SU-DHL-6 (cell line): Measurements from ENCODE around the gene CCDC27.

Source experiments
- H2AFZ ChIP-seq: fragments of 200-600 bp; sonication (generic); 2 replicates; pipeline ENCODE4 v1.6.1; 2014; ENCODE audit warnings: low read depth, mild to moderate bottlenecking, moderate library complexity, mixed read lengths, antibody characterized with exemption, low read length; ENCODE audit not compliant: severe bottlenecking
- H3F3A ChIP-seq: fragments of 200-600 bp; shearing (Covaris generic); 2 replicates; pipeline ENCODE4 v1.6.0; 2016; ENCODE audit warnings: antibody characterized with exemption, mild to moderate bottlenecking; ENCODE audit not compliant: insufficient read depth
- H3K27ac ChIP-seq: fragments of 200-600 bp; sonication (generic); 2 replicates; pipeline ENCODE4 v1.5.1; 2016; ENCODE audit warnings: low read depth, mild to moderate bottlenecking, low read length, moderate library complexity, mixed read lengths
- H3K27me3 ChIP-seq: fragments of 200-600 bp; sonication (generic), shearing (Covaris generic); 2 replicates; pipeline ENCODE4 v1.6.0; 2014; ENCODE audit warnings: mild to moderate bottlenecking, low read length
- H3K36me3 ChIP-seq: fragments of 200-600 bp; sonication (generic); 2 replicates; pipeline ENCODE4 v1.6.1; 2014; ENCODE audit warnings: mild to moderate bottlenecking, low read length, mixed read lengths
- H3K4me2 ChIP-seq: fragments of 300-600, 200-600 bp; shearing (Covaris generic), sonication (generic); 2 replicates; pipeline ENCODE4 v1.6.0; 2014; ENCODE audit warnings: low read length, low read depth, mild to moderate bottlenecking; ENCODE audit not compliant: poor library complexity, severe bottlenecking
- H3K4me3 ChIP-seq: fragments of 200-600 bp; sonication (generic); 2 replicates; pipeline ENCODE4 v1.5.1; 2014; ENCODE audit warnings: antibody characterized with exemption, low read length, mild to moderate bottlenecking, mixed read lengths; ENCODE audit not compliant: insufficient read depth, poor library complexity, severe bottlenecking
- H3K79me2 ChIP-seq: fragments of 200-600 bp; sonication (generic); 2 replicates; pipeline ENCODE4 v1.6.1; 2014; ENCODE audit warnings: mild to moderate bottlenecking, low read length, moderate library complexity; ENCODE audit not compliant: insufficient read depth
- H3K9ac ChIP-seq: fragments of 200-600 bp; sonication (generic); 2 replicates; pipeline ENCODE4 v1.7.0; 2014; ENCODE audit warnings: mild to moderate bottlenecking, low read length
- H3K9me2 ChIP-seq: fragments of 200-600 bp; sonication (generic); replicated peaks from 2 replicates; pipeline ENCODE4 v1.6.1; 2014; ENCODE audit warnings: low read length; ENCODE audit not compliant: insufficient read depth
- H3K9me3 ChIP-seq: fragments of 200-600 bp; sonication (generic); 2 replicates; pipeline ENCODE4 v1.6.1; 2014; ENCODE audit warnings: low read length, mixed read lengths; ENCODE audit not compliant: insufficient read depth
- H4K20me1 ChIP-seq: fragments of 200-600 bp; sonication (generic); 2 replicates; pipeline ENCODE4 v1.6.1; 2014; ENCODE audit warnings: low read depth, mild to moderate bottlenecking, antibody characterized with exemption, low read length, moderate library complexity, mixed read lengths
- EZH2phosphoT487 ChIP-seq: fragments of 200-600 bp; sonication (generic), shearing (Covaris generic); conservative IDR thresholded peaks from 2 replicates; pipeline ENCODE4 v1.6.1; 2018; ENCODE audit warnings: mild to moderate bottlenecking, antibody characterized with exemption, low read length, moderate library complexity, mixed read lengths
- TF ChIP-seq, protein P1 (sequence below): fragments of 200-600 bp; sonication (generic); IDR thresholded peaks from one replicate; pipeline ENCODE4 v1.5.1; 2017; ENCODE audit warnings: antibody characterized with exemption, mild to moderate bottlenecking, low read length, moderate library complexity; ENCODE audit not compliant: insufficient read depth, poor library complexity, severe bottlenecking

CCDC27 gene

DNA sequence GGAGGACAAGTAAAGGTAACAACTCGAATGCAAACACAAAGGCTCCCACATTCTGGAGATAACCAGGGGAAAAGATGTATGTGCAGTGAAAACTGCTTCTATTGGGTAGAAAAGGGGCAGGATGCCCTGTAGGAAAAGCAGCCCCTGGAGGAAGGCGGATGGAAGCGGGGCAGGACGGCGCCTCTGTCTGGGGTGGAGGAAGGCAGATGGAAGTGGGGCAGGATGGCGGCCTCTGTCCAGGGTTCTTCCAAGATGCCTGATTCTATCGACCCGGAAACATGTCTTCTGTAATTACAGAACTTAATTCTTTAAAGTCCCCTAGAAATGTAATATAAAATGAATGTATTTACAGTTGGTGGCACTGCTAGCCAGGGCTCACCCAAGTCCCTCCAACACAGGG is 68.1 kb downstream of the CCDC27 start:
- no peaks in the 10 kb centered on the region for H4K20me1 ChIP-seq
- no peaks in the 10 kb centered on the region for H3K9me2 ChIP-seq
- no peaks in the 10 kb centered on the region for H3K79me2 ChIP-seq
- H3K9me3 ChIP-seq, result no peaks in the 10 kb centered on the region
- no peak overlapping the region for H3K4me3 ChIP-seq
- H2AFZ ChIP-seq, result no peak overlapping the region
- H3K27me3 ChIP-seq, result no peaks in the 10 kb centered on the region
- no peaks in the 10 kb centered on the region for H3K36me3 ChIP-seq
- no peak overlapping the region for H3K27ac ChIP-seq
- H3K9ac ChIP-seq, result no peak overlapping the region
- TF ChIP-seq EZH2phosphoT487, result no peak
- TF ChIP-seq, protein P1, sequence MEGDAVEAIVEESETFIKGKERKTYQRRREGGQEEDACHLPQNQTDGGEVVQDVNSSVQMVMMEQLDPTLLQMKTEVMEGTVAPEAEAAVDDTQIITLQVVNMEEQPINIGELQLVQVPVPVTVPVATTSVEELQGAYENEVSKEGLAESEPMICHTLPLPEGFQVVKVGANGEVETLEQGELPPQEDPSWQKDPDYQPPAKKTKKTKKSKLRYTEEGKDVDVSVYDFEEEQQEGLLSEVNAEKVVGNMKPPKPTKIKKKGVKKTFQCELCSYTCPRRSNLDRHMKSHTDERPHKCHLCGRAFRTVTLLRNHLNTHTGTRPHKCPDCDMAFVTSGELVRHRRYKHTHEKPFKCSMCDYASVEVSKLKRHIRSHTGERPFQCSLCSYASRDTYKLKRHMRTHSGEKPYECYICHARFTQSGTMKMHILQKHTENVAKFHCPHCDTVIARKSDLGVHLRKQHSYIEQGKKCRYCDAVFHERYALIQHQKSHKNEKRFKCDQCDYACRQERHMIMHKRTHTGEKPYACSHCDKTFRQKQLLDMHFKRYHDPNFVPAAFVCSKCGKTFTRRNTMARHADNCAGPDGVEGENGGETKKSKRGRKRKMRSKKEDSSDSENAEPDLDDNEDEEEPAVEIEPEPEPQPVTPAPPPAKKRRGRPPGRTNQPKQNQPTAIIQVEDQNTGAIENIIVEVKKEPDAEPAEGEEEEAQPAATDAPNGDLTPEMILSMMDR, result no peak
- H3K4me2 ChIP-seq, result no peak overlapping the region
- H3F3A ChIP-seq, result no peaks in the 10 kb centered on the region

GRCh38 chr1:3821004-3821403 is 68.8 kb downstream of the CCDC27 start:
- no peaks in the 10 kb centered on the region for H3K36me3 ChIP-seq
- H3F3A ChIP-seq, result no peaks in the 10 kb centered on the region
- no peaks in the 10 kb centered on the region for H4K20me1 ChIP-seq
- H3K79me2 ChIP-seq, result no peaks in the 10 kb centered on the region
- no peak overlapping the region for H3K27ac ChIP-seq
- H3K9me3 ChIP-seq, result no peaks in the 10 kb centered on the region
- no peak overlapping the region for H3K9ac ChIP-seq
- no peak overlapping the region for H2AFZ ChIP-seq
- no peaks in the 10 kb centered on the region for H3K9me2 ChIP-seq
- no peak for TF ChIP-seq EZH2phosphoT487
- TF ChIP-seq, protein P1, result no peak
- H3K4me3 ChIP-seq, result no peak overlapping the region
- no peak overlapping the region for H3K4me2 ChIP-seq
- H3K27me3 ChIP-seq, result no peaks in the 10 kb centered on the region
